Neutrophil (primary cell): ENCODE results near the gene PLP1.
"Not testable (repeated sequence)": the region's sequence is repeated elsewhere in the genome, so short reads cannot be mapped to it uniquely, and the experiment has no call there.

Source experiments
- H3K27ac ChIP-seq: fragments of 200-600 bp; sonication (generic); 2 replicates; pipeline ENCODE4 v1.5.1; 2016; ENCODE audit warnings: mild to moderate bottlenecking, moderate library complexity
- H3K27me3 ChIP-seq: fragments of 200-600 bp; sonication (generic); 2 replicates; pipeline ENCODE4 v1.6.0; 2016; ENCODE audit warnings: mild to moderate bottlenecking
- H3K36me3 ChIP-seq: fragments of 200-600 bp; sonication (generic); 2 replicates; pipeline ENCODE4 v1.5.1; 2017
- H3K4me1 ChIP-seq, 2 experiments: fragments of 200-600 bp in 1 of 2; sonication (generic) in 1 of 2; 1 replicate in 1 of 2; 2 replicates in 1 of 2; pipeline versions ENCODE4 v1.5.1 to v1.6.1; 2013 to 2016; ENCODE audit warnings: low read depth in 1 of 2, low read length in 1 of 2, mild to moderate bottlenecking in 1 of 2, moderate library complexity in 1 of 2; ENCODE audit not compliant: control insufficient read depth in 1 of 2, insufficient read depth in 1 of 2
- H3K4me3 ChIP-seq, 2 experiments: fragments of 200-600 bp in 1 of 2; sonication (generic) in 1 of 2; 1 replicate in 1 of 2; 2 replicates in 1 of 2; pipeline ENCODE4 v1.5.1; 2013 to 2016; ENCODE audit warnings: low read depth in 1 of 2, low read length in 1 of 2, mild to moderate bottlenecking in 1 of 2, moderate library complexity in 1 of 2
- H3K9me3 ChIP-seq: fragments of 200-600 bp; sonication (generic); 2 replicates; pipeline ENCODE4 v1.5.1; 2016
- TF ChIP-seq, protein P1 (sequence below): fragments of 200-600 bp; sonication (generic); IDR thresholded peaks from 2 replicates; pipeline ENCODE4 v1.5.1; 2016; ENCODE audit warnings: antibody characterized with exemption

The PLP1 gene

DNA sequence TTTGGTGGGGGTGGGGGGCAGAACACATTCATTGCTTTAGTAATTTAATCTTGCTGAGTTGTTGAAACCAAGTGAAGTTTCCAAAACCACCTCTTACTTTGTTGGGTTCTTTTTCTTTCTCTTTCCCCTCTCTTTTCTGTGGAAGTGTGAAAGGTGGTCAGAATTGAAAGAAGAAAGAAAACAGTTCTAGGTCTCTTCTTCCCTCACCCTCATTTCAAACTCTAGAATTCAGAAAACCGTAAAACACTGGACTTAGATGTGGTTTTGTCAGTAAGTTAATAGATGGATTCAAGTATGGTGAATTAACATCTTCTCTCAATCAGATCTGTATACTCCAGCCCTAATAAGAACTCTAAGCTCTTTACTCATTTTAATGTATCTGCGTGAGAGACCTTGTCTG lies 23.7 kb downstream of the PLP1 start:
- H3K9me3 ChIP-seq = no peaks in the 10 kb centered on the region
- H3K4me1 ChIP-seq = no peaks in the 10 kb centered on the region
- TF ChIP-seq, protein P1, sequence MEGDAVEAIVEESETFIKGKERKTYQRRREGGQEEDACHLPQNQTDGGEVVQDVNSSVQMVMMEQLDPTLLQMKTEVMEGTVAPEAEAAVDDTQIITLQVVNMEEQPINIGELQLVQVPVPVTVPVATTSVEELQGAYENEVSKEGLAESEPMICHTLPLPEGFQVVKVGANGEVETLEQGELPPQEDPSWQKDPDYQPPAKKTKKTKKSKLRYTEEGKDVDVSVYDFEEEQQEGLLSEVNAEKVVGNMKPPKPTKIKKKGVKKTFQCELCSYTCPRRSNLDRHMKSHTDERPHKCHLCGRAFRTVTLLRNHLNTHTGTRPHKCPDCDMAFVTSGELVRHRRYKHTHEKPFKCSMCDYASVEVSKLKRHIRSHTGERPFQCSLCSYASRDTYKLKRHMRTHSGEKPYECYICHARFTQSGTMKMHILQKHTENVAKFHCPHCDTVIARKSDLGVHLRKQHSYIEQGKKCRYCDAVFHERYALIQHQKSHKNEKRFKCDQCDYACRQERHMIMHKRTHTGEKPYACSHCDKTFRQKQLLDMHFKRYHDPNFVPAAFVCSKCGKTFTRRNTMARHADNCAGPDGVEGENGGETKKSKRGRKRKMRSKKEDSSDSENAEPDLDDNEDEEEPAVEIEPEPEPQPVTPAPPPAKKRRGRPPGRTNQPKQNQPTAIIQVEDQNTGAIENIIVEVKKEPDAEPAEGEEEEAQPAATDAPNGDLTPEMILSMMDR = no peak
- H3K27ac ChIP-seq = no peak overlapping the region
- H3K36me3 ChIP-seq = no peaks in the 10 kb centered on the region
- H3K4me3 ChIP-seq = no peak overlapping the region
- H3K27me3 ChIP-seq = no peaks in the 10 kb centered on the region

DNA sequence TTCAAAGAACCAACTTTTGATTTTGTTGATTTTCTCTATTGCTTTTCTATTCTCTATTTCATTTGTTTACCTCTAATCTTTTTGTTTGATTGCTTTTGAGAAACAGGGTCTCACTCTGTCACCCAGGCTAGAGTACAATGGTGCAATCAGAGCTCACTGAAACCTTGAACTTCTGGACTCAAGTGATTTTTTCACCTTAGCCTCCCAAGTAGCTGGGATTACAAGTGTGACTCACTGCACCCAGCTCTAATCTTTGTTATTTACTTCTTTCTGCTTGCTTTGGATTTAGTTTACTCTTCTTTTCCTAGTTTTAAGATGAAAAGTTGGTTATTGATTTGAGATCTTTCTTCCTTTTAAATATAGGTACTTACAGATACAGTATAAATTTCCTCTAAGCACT lies 29.2 kb downstream of the PLP1 start:
- Histone ChIP-seq H3K4me1 (no peaks in the 10 kb centered on the region), H3K4me3 (no peak overlapping the region), H3K27me3 (no peaks in the 10 kb centered on the region), H3K36me3 (no peaks in the 10 kb centered on the region), H3K27ac (no peak overlapping the region), H3K9me3 (no peaks in the 10 kb centered on the region)
- TF ChIP-seq, protein P1 = no peak

DNA sequence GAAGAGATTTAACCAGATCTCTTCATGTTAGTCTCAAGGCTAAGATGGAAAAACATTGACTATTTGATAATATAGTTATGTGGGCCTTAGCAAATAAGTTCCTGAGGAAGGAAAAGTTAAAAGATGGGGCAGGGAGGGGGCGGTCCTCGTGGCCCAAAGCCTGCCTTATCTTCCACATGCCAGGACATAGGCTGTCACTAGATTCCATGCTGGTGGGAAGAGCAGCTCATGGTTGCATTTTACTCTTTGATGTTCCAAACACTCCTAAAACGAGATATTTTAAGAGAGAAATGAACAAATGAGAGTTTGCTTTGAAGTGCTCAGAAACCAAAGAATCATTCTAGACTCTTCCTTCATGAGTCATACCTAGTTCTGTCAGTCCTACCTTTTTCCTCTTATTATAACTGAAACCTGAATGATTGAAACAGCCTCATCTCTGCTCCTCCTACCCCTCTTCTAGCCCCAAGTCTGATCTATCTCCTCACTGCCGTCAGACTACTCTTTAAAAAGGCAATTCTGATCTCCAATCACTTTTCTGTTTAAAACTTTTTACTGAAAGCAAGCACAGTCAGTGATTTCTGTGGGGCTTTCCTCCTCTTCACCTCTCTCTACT lies 30.3 kb downstream of the PLP1 start:
- no peaks in the 10 kb centered on the region for H3K9me3 ChIP-seq
- H3K4me3 ChIP-seq = no peak overlapping the region
- no peaks in the 10 kb centered on the region for H3K36me3 ChIP-seq
- no peaks in the 10 kb centered on the region for H3K4me1 ChIP-seq
- no peak overlapping the region for H3K27ac ChIP-seq
- TF ChIP-seq, protein P1 = no peak
- no peaks in the 10 kb centered on the region for H3K27me3 ChIP-seq

DNA sequence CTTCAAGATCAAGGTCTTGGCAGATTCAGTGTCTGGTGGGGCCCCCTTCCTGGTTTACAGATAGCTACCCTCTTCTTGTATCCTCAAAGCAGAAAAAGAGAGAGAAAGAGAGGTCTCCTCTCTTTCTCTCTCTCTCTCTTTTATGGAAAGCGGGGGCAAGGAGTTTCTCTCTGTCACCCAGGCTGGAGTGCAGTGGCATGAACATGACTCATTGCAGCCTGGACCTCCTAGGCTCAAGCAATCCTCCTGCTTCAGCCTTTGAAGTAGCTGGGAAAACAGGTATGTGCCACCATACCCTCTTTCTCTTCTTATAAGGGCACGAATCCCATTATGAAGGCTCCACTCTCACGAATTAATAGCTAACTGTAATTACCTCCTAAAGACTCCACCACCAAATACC lies 35.2 kb downstream of the PLP1 start:
- Histone ChIP-seq H3K9me3 (no peaks in the 10 kb centered on the region), H3K36me3 (no peaks in the 10 kb centered on the region), H3K4me1 (no peaks in the 10 kb centered on the region), H3K27ac (no peak overlapping the region), H3K4me3 (no peak overlapping the region), H3K27me3 (no peaks in the 10 kb centered on the region)
- TF ChIP-seq, protein P1 = no peak

DNA sequence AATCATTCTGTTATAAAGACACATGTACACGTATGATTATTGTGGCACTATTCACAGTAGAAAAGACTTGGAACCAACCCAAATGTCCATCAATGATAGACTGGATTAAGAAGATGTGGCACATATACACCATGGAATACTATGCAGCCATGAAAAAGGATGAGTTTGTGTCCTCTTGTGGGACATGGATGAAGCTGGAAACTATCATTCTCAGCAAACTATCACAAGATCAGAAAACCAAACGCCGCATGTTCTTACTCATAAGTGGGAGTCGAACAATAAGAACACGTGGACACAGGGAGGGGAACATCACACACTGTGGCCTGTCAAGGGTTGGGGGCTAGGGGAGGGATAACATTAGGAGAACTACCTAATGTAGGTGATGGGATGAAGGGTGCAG lies 40.5 kb downstream of the PLP1 start:
- not testable (repeated sequence) for H3K36me3 ChIP-seq, H3K4me1 ChIP-seq, H3K27ac ChIP-seq, H3K4me3 ChIP-seq, H3K9me3 ChIP-seq, H3K27me3 ChIP-seq

DNA sequence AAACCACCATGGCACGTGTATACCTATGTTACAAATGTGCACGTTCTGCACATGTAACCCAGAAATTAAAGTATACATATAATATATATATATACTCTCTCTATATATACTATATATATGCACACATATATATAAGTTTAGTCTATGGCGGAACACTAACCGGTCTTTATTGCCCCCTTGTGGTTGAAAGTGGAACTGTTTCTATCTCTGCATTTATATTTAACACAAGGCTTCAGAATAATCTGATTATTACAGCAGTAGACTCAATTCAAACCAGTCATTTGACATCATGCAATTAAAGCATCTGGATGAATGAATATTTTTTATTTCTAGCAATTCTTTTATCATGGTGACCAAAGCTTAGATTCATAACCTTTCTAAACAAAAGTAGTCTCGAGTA lies 40.9 kb downstream of the PLP1 start:
- TF ChIP-seq, protein P1 = peak; percentile 63
- Histone ChIP-seq H3K27ac (no peak overlapping the region), H3K27me3 (no peaks in the 10 kb centered on the region), H3K4me3 (no peak overlapping the region), H3K36me3 (no peaks in the 10 kb centered on the region), H3K4me1 (no peaks in the 10 kb centered on the region), H3K9me3 (no peaks in the 10 kb centered on the region)
